Activated CD8-positive, alpha-beta memory T cell treated with anti-CD3 and anti-CD28 coated beads for 36 hours (primary cell): ENCODE measurements around the gene DCTD. TPM values are rescaled to one million over a fixed set of nuclear protein-coding genes. Genes with fewer than 3 reads are reported as not detected.

Experiments used
- CTCF ChIA-PET: fragments of 350-600 bp; sonication (Branson Sonifier 250); formaldehyde crosslinking; loops from one replicate; lab custom pipeline; 2021; ENCODE audit warnings: antibody characterized with exemption; lab: Charles Lee
- POLR2A ChIA-PET: fragments of 350-600 bp; sonication (Branson Sonifier 250); formaldehyde crosslinking; loops from one replicate; lab custom pipeline; 2021; ENCODE audit warnings: antibody characterized with exemption; lab: Charles Lee
- total RNA-seq, 2 experiments: library from RNA; stranded (reverse); gene quantifications; one replicate each; pipeline ENCODE4 v1.2.3, GENCODE V29; 2021

Gene DCTD
- total RNA-seq, result 100 to 1,000 TPM; 154 TPM

- ChIA-PET CTCF (interaction anchor here (0.8 to 1.1 kb wide), 2 partner anchors 9 to 19 kb away, joined by 3 read pairs; no protein-coding TSS in a partner anchor), POLR2A (interaction anchor here (0.5 kb wide), 1 partner anchor 180 kb away, joined by 4 read pairs; no protein-coding TSS in a partner anchor)
Measured at GRCh38 chr4:182917182-182918043, at the start of gene DCTD. Gene DCTD (minus strand): TSS chr4:182917386. CDS start chr4:182915568, 1,818 bp downstream.

- ChIA-PET POLR2A (no interaction called here), CTCF (no interaction called here)
Measured at GRCh38 chr4:182960746-182961145, 43.6 kb upstream of the DCTD start.

GRCh38 chr4:182960228-182960627 lies 43.0 kb upstream of the DCTD start:
- POLR2A ChIA-PET, result no interaction called here
- CTCF ChIA-PET, result no interaction called here

- ChIA-PET POLR2A (no interaction called here), CTCF (no interaction called here)
Measured at GRCh38 chr4:182955411-182955810, 38.2 kb upstream of the DCTD start.

DNA sequence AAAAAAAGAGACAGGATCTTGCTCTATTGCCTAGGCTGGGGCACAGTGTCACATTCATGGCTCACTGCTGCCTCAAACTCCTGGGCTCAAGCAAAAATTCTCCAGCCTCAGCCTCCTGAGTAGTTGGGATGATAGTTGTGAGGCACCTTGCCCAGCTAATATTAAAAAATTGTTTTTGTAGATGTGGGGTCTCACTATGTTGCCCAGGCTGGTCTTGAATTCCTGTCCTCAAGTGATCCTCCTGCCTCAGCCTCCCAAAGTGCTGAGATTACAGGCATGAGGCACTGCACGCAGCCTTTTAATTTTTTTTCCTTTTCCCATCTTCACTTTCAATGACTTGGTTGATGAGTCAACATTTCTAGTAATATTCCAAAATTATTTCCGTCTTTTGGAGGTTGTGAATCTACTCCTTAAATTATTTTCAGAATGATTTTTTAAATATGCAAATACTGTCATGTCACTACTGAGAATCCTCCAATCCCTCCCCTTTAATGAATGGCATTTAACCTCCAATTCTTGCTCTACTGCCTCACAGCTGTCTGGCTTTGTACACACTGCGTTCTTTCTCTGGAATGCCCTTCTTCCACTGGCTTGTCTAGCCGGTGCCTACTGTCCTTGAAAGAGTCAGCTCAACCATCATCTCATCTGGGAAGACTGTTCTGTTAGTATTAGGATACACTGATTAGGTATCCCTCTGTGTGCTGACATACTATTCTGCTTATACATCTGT lies 27.5 kb upstream of the DCTD start:
- POLR2A ChIA-PET, result no interaction called here
- CTCF ChIA-PET, result no interaction called here

DNA sequence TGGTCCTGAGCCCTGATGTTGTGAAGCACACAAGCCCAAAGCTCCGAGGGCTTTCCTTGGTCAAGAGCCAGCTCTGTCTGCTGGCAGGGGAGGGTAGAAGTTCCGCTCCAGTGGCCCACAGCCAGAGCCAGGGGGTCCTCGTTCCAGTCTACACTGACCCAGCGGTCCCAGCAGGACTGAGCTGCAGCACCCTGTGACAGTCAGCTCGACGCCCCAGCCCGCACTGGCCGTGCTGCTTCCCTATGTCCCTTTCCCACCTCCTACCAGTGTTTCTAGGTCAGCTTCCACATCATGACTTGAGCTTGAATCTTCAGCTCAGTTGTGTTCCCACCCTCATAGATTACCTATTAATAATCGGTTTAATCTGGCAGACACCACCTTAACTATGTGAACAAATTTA lies 22.5 kb upstream of the DCTD start:
- POLR2A ChIA-PET, result no interaction called here
- CTCF ChIA-PET, result interaction anchor here (3.5 kb wide), 1 partner anchor 323 kb away, joined by 18 read pairs; no protein-coding TSS in a partner anchor

DNA sequence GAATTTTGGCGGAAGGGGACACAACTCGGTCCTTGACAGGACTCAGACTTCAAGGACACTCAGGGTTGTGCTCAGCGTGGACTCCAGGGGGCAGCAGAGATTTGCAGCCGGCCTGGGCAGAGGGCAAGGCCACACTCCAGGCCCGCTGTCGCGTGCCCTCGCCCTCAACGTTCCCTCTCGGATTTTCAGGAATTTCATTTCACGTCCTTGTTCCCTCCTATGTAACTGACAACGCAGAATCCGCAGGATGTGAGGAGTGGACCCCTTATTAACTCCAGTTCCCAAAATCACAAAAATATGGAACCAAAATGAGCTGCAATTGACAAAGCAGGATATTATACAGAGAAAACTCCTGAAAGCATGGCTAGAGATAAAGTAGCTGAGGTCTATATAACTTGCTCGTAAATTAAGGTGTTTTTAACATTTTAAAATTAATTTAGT lies 21.0 kb upstream of the DCTD start:
- CTCF ChIA-PET, result interaction anchor here (0.6 to 3.5 kb wide), 11 partner anchors 11 to 324 kb away, joined by 3 to 18 read pairs (median 3); no protein-coding TSS in a partner anchor
- POLR2A ChIA-PET, result interaction anchor here (0.7 kb wide), 1 partner anchor 19 kb away, joined by 3 read pairs; no protein-coding TSS in a partner anchor

DNA sequence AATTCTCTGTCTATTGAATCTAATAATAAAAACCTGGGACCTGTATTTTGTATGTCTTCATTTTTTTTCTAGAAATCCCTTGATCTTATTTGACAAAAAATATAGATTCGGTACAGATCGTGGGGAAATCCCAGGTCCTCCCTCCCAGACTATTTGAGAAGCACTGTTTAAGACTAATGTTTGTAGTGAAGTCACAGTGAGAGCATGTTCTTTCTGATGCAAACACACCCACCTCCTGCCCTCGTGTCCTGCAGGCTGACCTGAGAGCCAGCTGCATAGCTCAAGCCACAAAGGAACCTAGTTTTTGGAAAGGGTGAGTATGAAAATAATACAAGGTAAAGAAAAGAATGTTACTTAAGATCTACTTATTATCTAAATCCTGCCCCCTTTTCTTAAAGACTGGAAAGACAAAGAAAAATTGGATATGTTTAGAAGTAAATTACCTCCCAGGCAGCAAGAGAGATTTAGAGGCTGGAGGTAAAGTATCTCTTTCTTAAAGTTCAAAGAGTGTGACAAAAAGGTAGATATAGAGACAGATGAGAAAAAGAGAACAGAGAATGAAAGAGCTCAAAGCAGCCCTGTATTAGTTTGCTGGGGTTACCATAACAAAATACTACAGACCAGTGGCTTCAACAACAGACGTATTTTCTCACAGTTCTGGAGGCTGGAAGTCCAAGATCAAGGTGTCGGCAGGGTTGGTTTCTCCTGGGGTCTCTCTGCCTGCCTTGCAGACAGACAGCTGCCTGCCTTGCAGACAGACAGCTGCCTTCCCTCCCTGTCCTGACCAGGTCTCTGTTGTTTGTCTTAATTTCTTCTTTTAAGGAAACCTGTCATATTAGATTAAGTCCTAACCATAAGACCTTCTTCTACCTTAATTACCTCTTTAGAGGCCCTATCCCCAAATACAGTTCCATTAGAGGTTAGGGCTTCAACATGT lies 20.4 kb upstream of the DCTD start:
- CTCF ChIA-PET, result interaction anchor here (0.7 to 3.5 kb wide), 7 partner anchors 11 to 325 kb away, joined by 3 to 18 read pairs (median 5); no protein-coding TSS in a partner anchor
- POLR2A ChIA-PET, result no interaction called here

DNA sequence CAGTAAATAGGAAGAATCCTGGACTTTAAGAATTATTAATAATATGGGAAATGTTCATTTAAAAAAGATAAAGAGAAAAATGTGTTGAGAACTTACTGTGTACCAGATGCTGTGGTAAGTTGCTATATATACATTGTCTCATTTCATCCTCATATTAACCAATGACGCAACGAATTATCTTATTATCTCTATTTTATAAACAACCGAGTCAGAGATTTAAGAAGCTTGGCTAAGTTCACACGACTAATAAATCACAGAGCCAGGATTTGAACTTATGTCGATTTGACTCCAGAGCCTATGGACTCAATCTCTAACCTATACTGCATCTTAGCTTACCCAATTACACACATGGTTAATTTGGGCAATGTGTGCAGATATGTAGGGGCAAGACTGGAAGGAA lies 15.5 kb upstream of the DCTD start:
- ChIA-PET POLR2A (no interaction called here), CTCF (no interaction called here)

DNA sequence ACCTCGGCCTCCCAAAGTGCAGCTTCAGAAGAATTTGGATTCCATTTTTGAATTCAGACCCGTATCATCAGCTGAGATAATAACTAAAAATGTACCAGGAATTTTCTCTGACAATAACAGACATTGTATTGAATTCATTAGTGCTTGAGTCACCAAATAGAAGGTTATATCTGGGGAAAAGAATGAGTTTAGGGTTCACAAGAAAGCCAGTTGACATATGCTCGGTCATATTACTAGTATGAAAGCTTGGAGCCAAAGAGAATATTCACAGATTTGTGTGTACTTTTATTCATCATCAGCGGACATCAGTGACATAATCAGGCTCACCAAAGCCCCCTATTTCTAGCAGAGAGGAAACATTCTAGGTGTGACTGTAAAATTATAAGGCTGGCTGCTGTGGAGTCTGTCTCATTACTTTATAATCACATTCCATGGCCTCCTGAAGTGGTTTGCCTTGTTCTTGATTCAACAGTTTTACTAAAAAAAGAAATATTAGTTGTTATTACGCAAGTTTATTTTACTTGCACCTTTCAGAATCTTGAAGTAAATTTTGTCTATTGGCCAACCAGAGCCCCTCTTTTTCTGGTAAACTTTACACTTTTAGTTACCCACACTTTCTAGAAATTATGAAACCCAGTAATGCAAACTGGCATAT lies 14.6 kb upstream of the DCTD start:
- ChIA-PET POLR2A (no interaction called here), CTCF (no interaction called here)

GRCh38 chr4:182930889-182931288 lies 13.7 kb upstream of the DCTD start:
- POLR2A ChIA-PET, result no interaction called here
- CTCF ChIA-PET, result no interaction called here

DNA sequence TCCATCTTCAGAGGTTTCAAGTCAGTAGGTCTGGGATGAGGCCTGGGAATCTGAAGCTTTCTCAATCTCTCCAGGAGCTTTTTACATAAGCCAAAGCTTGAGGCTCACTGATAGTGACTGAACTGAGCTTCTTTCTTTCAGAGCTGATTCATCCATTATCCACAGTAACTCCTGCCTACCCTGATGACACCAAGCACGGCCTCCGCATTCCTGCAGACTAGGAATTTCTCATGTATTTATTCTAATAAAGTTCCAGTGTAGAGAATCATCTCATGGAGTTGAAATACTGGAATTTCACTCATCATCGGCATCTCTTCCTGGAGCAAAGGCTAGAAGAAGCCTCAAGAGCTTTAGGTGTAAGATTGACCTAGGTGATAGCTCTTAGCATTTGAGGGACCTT lies 12.1 kb upstream of the DCTD start:
- CTCF ChIA-PET, result interaction anchor here (0.7 kb wide), 1 partner anchor 100 kb away, joined by 3 read pairs; no protein-coding TSS in a partner anchor
- POLR2A ChIA-PET, result no interaction called here

DNA sequence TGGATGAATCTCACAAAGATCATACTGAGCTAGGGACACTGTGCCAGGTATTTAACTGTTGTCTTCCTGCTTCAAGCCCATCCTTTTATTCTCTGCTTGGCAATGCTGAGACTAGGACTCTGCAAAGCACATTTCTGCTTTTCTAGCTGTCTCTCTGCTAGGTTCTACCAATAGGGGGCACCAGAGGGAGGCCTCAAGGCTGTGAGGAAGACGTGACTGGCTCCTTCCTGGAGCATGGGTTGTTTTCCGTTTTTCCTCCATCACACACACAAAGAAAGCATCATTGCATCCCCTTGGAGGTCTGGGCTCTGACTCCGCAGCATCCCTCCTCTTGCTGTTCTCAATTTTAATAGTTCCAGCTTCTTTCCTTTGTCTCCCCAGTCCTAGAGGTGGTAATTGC lies 10.9 kb upstream of the DCTD start:
- CTCF ChIA-PET, result no interaction called here
- POLR2A ChIA-PET, result no interaction called here

DNA sequence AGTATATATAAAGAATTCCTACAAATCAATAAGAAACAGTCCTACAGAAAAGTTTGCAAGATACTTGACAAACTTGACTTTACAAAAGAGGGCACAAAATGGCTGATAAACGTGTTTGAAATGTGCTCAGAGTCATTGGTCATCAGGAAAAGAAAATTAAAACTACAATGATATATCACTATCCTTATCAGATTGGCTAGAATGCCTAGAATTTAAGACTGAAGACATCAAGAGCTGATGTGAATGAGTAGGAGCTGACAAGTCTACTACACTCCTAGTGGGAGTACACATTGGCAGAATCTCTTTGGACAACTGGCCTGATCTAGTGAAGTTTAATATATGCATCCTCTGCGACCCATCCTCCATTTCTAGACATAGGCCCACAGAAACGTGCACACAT lies 10.3 kb upstream of the DCTD start:
- ChIA-PET CTCF (interaction anchor here (1.5 kb wide), 1 partner anchor 11 kb away, joined by 9 read pairs; no protein-coding TSS in a partner anchor), POLR2A (no interaction called here)

DNA sequence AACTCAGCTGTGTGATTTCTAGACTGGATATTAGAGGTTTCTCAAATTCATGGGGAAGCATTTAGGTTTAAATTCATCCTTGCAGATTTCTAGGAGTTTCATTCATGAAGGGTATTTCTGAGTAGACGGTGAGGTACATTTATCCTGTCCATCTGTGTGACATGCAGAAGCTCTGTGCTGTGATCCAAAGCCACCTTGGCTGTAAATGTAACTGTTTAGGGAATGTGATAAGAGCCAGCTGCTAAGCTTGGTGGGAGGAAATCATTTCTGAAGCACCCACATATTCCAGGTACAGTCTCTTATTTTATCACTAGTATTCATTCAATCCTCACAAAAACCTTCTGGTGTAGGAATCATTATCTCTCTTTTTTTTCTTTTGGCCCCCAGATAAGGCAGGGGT lies 8.7 kb upstream of the DCTD start:
- CTCF ChIA-PET, result interaction anchor here (1.0 to 1.6 kb wide), 7 partner anchors 8 to 188 kb away, joined by 3 to 9 read pairs (median 4); no protein-coding TSS in a partner anchor
- POLR2A ChIA-PET, result no interaction called here

DNA sequence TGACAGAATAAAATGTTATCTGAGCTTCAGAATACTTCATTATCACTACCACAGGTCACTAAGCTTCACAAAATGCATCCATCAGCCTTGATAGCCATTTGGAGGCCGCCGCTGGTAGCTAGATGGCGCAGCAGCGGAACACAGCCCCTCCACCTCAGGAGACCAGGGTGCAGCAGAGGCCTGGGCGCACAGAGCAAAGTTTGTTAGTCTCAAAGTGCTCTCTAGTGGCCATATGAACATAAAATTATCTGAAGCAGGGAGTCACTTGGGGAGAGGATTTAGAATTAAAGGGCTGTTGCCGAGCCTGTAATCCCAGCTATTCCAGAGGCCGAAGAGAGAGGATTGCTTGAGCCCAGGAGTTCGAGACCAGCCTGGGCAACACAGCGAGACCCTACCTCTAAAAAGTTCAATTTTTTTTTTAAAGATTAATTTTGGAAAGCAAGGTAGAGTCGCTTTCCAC lies 8.1 kb upstream of the DCTD start:
- POLR2A ChIA-PET, result no interaction called here
- CTCF ChIA-PET, result interaction anchor here (1.0 to 1.6 kb wide), 5 partner anchors 10 to 187 kb away, joined by 3 to 5 read pairs (median 4); no protein-coding TSS in a partner anchor

DNA sequence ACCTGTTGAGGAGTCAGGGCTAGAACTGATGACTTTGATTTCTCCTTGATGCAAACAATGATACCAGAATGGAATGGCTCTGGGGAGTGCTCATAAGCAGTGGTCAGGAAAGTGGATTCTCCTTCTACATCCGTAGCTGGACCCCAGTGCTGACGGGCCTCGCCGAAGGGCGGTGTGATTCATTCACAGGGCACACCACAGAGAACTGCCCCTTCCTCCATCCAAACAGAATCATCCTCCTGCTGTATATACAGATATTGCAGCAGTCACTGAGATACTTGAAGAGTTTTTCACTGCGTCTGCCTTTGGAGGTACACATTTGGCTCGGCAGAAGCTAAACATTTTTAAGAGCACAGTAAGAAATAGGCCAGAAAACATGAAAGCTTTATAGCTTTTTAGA lies 7.3 kb upstream of the DCTD start:
- POLR2A ChIA-PET, result no interaction called here
- CTCF ChIA-PET, result interaction anchor here (1.1 to 1.6 kb wide), 3 partner anchors 9 to 42 kb away, joined by 4 to 5 read pairs (median 4); no protein-coding TSS in a partner anchor

- CTCF ChIA-PET, result interaction anchor here (0.6 to 0.9 kb wide), 3 partner anchors 10 to 419 kb away, joined by 3 read pairs; no protein-coding TSS in a partner anchor
- POLR2A ChIA-PET, result no interaction called here
Measured at GRCh38 chr4:182923796-182924340, 6.7 kb upstream of the DCTD start.
